IPS-18c (cell line): ENCODE measurements around the gene CD72.

Experiments used
- H3K4me3 ChIP-seq: 2 replicates; pipeline ENCODE4 v1.7.0; 2013; ENCODE audit warnings: low read depth, mild to moderate bottlenecking, low read length, moderate library complexity; ENCODE audit not compliant: insufficient read depth
- H3K9me3 ChIP-seq: one replicate; pipeline ENCODE4 v1.6.1; 2013; ENCODE audit warnings: mild to moderate bottlenecking, low read length, moderate library complexity; ENCODE audit not compliant: control insufficient read depth, insufficient read depth

CD72 gene

DNA sequence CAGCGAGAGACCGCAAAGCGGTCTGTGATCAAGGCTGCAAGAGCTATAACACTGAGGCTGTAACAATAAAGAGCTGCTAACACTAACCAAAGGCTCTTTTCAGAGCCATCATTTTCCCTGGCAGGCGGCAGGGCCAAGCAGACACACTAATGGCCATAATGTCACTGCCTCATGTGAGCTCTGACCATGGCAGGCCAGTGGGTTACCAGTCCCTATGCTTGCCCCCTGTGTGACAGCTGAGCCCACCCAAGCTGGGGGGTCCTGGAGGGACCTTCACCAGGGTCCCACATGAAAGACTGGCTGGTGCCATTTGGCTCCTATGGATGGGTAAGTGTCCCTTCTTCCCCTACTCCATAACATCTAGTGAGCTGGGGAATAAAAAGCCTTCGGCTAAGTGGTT lies 42.7 kb downstream of the CD72 start:
- H3K9me3 ChIP-seq: no peaks in the 10 kb centered on the region
- H3K4me3 ChIP-seq: no peak overlapping the region

DNA sequence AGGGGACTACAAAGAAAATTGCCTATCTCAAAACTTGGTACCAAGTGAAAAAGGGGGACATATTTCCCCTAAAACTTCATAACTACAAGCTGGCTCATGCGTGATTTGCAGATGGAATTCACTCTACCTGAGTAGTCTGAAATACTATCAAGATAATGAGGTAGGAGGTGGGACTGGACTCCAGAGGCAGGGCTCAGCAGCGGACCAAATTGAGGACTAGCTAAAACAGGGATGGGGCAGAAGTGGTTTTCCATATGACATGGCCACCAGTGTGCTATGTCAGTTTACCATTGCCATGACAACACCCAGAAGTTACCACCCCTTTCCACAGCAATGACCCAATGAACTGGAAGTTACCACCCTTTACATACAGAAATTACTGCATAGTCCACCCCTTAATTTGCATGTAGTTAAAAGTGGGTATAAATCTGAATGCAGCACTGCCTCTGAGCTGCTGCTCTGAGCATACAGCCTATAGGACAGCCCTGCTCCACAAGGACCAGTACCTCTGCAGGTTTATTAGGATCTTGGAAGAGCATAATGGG lies 43.6 kb downstream of the CD72 start:
- Histone ChIP-seq H3K4me3 (no peak overlapping the region), H3K9me3 (no peaks in the 10 kb centered on the region)

DNA sequence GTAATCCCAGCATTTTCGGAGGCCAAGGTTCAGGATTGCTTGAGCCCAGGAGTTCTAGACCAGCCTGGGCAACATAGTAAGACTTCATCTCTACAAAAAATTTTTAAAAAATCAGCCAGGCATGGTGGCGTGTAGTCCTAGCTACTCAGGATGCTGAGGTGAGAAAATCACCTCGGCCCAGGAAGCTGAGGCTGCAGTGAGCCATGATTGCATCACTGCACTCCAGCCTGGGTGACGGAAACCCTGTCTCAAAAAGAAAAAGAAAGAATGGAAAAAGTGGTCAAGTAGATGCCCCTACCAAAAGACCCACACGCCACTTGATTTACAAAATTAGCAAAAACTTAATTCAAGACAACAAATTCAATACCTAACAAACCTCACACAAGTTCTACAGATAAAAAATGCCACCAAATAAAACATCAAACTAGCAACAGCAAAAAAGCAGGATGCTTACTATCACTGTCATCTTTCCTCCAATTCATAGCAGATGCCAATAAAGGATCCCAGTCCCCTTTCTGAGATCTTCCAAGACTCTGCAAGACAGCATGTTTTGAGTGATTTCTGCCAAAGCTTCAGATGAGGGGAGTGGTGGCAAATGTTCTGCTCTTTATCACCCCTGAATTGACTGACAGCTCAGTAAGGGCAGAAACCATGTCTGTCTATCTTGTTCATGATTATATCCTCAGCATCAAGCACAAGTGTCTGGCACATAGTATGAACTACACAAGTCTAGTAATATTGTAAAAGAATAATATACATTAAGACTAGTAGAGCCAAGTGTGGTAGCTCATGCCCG lies 47.3 kb downstream of the CD72 start:
- Histone ChIP-seq H3K9me3 (no peaks in the 10 kb centered on the region), H3K4me3 (no peak overlapping the region)

DNA sequence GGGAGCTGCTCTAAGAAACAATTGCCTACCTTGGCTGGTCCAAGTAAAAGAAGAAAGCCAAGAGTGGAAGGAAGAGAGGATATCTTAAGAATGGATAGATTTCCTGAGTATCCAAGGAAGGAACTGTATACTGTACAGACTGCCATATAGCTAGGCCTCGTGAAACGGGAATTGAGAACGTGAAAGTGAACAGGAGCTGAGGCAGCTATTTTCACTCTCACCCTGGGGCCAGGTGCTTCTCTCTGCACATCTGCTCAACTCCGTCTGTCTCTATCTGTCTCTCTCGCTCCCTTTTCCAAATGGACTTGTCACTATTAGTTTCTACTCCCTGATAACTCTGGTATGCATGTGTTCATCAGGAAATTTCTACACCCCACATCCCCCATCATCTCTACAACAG lies 49.0 kb downstream of the CD72 start:
- Histone ChIP-seq H3K4me3 (no peak overlapping the region), H3K9me3 (no peaks in the 10 kb centered on the region)

DNA sequence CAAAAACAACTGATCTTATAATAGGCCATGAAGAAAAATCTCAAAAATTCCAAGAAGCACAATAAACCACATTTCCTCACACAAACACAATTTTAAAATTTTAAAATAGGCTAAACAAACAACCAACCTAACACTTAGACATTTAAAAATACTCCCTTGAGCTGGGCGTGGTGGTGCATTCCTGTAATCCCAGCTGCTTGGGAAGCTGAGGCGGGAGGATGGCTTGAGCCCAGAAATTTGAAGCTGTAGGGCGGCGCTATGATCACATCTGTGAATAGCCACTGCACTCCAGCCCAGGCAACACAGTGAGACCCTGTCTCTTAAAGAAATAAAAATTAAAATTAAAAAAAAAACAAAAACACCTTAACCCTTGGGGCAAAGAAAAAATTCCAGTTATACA lies 50.0 kb downstream of the CD72 start:
- H3K4me3 ChIP-seq: no peak overlapping the region
- no peaks in the 10 kb centered on the region for H3K9me3 ChIP-seq

DNA sequence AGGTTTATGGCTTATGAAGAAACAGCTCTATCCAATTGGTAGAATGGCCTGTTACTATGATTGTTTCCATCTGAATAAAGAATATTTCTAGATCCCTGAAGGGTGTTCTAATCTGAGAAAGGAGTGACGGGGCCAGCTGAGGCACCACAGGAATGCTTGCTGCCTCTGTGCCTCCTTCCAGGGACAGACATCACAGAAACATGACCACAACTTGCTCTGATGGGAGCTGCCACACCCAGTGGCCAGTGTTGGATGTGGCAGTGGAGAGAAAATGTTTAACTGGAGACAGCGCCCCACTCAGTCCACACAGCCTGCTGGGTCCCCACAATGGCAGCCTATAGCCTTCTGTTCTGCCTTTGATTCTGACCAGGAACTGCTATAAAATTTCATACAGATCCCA lies 51.8 kb downstream of the CD72 start:
- Histone ChIP-seq H3K9me3 (no peaks in the 10 kb centered on the region), H3K4me3 (no peak overlapping the region)

DNA sequence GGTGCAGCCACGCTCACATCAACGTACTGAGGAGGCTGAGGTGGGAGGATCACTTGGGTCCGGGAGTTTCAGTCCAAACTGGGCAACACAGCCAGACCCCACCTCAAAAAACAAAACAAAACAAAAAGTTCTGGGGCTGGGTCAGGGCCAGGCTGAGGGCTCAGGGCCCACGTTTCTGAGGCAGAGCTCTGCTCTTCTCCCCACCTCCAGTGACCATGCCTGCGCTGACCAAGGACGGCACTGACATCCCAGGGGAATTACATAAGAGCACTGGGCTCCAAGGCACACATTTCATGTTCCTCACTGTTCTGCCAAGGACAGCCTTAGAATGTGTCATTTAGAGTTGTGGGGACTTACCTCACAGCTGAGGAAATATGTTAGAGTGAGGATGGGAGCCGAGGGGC lies 53.6 kb downstream of the CD72 start:
- Histone ChIP-seq H3K9me3 (no peaks in the 10 kb centered on the region), H3K4me3 (no peak overlapping the region)

DNA sequence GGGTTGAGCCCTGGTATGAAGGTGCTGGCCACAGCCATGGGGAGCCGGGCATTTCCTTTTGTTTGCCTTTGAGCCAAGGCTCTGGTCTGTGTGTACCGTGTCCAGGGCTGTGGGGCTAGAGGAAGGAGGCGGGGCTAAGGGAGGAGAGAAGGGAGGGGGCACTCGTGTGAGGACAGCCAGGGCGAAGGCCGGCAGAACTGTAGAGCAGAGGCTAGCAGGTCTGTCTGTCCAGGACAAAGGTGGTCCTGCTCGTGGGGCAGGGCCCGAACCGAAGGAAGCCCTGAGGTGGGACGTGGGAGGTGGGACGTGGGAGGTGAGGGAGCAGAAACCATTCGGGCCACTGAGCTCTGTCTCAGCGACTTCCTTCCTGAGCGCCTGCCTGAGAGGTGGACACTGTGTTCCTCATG lies 54.4 kb downstream of the CD72 start:
- Histone ChIP-seq H3K9me3 (no peaks in the 10 kb centered on the region), H3K4me3 (no peak overlapping the region)

DNA sequence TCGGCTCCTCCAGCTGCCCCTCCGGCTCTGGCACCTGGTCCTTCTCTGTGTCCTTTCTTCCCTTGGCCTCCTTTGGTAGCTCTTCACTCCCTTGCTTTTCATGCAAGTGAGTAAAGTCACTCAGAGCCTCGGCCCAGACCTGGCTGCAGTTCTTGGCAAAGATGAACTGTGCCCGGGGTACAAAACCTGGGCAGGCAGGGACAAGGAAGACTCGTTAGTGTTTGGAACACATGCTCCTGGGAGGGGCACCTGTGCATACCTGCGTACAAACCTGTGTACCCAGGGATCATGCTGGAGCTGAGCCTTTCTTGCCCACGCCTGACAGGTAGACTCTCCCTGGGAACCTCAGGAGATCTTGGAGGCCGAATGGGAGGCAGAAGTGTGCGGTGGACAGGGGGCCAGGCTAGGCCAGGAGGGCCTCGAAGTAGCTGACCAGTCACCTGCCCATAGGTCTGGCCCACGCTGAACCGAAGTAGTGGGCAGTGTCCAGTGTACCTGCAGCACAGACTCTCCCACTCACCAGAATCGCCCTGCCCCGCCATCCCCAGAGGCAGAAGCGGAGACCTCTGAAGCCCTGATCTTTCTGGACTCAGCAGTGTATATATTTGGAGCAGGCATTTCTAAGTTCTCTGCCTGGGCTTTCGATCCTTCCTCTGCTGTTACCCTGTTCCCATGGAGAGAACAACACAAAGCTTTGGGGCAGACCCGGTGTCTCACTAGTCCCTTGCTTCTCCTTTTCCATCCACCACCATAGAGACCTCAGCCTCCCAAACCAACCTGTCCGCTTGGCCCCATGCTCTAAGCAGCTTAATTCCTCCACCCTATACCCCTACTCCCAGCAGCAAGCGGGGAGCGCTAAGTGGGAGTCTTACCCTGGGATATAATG lies 55.1 kb downstream of the CD72 start:
- no peak overlapping the region for H3K4me3 ChIP-seq
- H3K9me3 ChIP-seq: no peaks in the 10 kb centered on the region

DNA sequence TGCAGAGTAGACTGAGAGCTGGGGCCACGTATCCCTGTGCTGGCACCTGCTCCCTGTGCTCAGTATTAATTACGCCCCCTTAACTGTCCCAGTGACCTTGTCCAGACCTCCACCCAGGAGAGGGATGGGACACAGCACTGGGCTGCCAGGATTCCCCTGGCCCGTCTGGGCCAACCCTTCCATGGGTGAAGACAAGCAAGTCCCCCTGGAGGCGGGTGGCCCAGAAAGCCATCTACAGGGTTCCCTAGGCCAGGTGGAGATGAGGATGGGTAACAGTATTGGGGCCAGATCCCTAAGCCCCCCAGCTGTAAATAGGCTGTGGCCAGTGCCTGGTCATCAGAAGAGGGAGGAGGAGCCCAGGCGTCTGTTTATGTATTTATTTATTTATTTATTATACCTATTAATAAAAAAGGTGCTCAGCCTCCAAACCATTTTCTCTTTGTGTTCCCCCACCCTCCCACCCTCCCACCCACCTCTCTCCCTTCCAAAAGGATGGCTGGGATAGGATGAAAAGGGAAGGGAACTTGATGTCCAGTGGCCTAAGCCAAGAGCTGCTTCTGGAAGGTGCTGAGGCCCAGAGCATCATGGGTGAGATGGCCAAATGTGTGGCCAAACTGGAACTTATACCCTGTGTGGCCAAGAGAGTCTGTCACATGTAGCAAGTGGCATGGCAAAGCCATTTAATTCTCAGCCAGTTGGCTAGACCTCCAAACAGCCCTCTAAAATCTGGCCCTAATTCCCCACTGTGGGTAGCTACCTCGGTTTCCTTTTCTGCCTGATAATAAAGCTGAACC lies 56.5 kb downstream of the CD72 start:
- Histone ChIP-seq H3K9me3 (no peaks in the 10 kb centered on the region), H3K4me3 (no peak overlapping the region)

DNA sequence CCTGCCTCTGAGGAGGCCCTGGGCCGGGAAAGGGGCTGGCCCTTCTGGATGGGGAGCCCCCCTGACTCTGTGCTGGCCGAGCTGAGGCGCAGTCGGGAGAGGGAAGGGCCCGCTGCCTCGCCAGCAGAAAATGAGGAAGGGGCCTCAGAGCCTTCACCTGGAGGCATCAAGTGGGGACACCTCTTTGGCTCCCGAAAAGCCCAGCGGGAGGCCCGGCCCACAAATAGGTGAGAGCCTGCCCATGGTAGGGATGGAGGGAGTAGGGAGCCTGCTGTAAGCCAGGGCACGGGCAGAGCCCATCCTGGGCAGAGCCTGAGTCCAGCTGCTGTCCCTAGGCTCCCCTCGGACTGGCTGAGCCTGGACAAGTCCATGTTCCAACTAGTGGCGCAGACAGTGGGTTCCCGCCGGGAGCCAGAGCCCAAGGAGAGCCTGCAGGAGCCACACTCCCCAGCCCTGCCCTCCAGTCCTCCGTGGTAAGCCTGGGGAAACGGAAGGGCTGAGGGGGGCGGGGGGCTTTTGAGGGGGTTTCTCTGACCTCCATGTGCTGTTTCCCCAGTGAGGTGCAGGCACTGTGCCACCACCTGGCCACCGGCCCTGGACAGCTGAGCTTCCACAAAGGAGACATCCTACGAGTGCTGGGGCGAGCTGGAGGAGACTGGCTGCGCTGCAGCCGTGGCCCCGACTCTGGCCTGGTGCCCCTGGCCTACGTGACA lies 57.4 kb downstream of the CD72 start:
- no peak overlapping the region for H3K4me3 ChIP-seq
- H3K9me3 ChIP-seq: no peaks in the 10 kb centered on the region
